Measurements from ENCODE around the gene CYBA.
A peak's percentile ranks its signal among the peaks of the same experiment; 100 is the strongest.

The CYBA gene

GRCh38 chr16:88642881-88643643 lies 7.8 kb downstream of the CYBA start:
- DNase-seq: no peak

DNA sequence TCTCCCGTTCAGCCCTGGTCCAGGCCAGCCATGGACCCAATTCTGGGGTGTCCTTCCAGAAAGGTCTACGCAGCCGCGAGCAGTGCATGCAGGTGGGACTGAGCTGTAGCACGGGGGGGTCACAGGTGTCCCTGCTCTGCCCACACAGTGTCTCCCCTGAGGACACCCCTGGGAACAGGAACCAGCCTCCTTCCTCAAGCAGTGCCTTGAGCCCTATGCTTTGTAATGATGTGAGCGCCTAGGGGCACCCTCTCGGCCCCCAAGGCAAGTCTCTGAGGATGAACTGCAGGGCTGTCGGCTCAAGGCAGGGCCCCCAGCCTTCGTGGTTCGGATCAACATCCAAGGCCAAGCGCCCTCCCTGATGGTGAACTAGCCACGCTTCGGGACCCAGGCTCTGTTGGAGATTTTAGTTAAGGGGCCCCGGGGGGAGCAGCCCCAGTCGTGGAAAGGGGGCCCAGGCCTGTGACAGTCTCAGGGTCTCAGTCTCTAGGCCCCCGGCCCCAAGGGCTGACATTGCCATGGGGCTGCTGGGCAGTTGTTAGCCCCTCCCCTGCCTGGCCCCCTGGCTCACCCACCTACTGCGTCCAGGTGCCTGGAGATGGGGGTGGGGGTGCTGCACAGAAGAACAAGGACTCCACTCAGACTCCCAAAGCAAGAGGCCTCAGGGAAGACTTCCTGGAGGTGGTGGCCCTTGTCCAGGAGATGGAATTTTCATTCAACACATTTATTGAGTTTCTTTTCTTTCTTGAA lies 10.2 kb downstream of the CYBA start:
- DNase-seq: no peak

GRCh38 chr16:88640039-88640495 lies 10.8 kb downstream of the CYBA start:
- DNase-seq: no peak

DNA sequence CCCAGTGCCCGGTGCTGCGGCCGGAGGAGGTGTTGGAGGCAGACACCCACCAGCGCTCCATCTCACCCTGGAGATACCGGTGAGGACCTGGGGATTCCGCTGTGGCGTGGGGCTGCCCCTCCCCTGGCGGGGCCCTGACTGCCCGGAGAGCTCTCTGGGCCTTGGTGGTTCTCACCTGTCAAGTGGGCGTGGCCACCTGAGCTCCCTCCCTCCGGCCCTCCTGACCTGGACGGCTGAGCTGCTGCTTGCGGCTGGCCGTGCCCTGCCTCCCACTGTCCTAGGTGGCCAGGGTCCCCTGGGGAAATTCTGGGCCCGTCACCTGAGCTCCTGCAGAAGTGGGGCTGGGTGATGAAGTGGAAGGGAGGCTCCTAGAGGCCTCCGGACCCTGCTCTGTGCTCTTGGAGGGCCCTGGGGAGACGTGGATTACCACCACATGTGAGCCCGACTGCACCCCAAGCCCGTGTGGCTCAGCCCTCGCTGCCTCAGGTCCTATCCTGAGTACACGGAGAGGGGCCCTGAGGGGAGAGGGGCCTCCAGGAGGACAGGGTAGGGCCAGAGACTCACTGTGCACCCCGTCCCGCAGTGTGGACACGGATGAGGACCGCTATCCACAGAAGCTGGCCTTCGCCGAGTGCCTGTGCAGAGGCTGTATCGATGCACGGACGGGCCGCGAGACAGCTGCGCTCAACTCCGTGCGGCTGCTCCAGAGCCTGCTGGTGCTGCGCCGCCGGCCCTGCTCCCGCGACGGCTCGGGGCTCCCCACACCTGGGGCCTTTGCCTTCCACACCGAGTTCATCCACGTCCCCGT lies 11.4 kb downstream of the CYBA start:
- DNase-seq: no peak

- DNase-seq: peak; percentile 58
Observed at GRCh38 chr16:88638323-88639230, 12.3 kb downstream of the CYBA start, which contains the start of gene IL17C. Gene IL17C (plus strand): TSS chr16:88638572. CDS start chr16:88638642, 70 bp downstream.

DNA sequence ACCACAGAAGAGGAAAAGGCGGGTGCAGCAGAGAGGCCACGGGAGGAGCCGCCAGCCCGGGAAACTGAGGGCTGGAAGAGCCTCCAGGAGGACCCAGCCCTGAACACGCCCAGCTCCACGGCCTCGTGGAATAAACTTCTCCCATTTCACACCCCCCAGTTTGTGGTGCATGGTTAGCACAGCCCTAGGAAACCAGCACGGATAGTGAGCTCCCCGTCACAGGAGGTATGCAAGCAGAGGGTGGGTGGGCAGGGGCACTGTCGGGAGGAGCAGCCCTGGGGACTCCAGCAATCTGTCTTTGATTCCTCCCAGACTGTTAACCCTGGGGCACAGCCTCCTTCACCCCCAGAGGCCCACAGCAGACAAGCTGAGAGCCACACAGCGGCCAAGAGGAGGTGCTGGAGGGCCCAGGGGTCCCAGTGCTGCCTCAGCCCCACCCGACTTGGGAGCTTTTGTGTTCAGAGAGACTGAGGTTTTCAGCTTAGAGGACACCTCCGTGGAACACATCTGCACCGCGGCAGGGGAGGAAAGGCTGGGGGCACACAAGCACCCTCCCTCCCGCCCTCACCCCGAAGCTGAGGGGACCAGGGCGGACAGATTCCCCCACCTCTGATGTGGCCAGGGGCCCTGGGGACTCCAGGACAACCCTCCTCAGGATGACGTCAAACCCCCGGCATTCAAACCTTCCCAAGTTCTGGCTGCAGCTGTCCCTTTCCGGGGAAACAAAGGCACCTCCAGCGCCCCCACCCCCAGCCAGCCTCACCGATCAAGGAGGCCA lies 14.2 kb downstream of the CYBA start:
- no peak for DNase-seq

- no peak for DNase-seq
Observed at GRCh38 chr16:88635671-88636319, 15.1 kb downstream of the CYBA start.

DNA sequence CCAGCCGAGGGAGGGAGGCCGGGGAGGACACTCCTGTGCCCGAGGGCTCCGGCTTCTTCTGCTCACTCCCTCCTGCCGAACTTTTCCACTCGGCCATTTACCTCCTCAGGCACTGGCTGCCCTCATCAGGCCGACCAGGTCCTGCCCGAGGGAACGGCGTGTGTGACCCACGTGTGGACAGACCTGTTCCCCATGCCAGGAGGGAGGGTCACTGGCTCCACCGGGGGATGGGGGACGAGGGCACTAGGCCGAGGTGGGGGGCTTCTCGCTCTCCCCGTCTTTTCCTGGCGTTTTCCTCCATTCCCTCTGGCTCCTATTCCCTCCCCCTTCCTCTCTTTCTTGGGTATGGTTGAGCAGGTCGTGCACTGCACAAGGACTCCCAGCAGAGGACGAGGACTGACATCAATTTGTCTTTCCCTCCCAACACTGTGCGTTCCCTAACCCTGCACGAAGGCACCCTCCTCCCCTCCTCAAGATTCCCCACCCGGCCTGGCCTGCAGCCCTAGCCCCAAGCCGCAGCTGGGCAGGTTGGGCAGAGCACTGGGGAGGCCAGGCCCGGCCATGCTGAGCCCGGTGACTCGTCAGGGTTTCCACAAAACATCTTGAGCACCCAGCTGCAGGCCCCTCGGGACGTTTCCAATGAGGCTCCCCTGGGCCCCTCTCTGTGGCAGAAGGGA lies 15.7 kb downstream of the CYBA start:
- no peak for DNase-seq

GRCh38 chr16:88634141-88634993 lies 16.5 kb downstream of the CYBA start:
- DNase-seq: no peak

GRCh38 chr16:88633684-88634140 lies 17.1 kb downstream of the CYBA start:
- DNase-seq: no peak

GRCh38 chr16:88632587-88632930 lies 18.3 kb downstream of the CYBA start:
- DNase-seq: no peak

- no peak for DNase-seq
Observed at GRCh38 chr16:88631920-88632586, 18.8 kb downstream of the CYBA start.

- no peak for DNase-seq
Observed at GRCh38 chr16:88631384-88631783, 19.5 kb downstream of the CYBA start.

DNA sequence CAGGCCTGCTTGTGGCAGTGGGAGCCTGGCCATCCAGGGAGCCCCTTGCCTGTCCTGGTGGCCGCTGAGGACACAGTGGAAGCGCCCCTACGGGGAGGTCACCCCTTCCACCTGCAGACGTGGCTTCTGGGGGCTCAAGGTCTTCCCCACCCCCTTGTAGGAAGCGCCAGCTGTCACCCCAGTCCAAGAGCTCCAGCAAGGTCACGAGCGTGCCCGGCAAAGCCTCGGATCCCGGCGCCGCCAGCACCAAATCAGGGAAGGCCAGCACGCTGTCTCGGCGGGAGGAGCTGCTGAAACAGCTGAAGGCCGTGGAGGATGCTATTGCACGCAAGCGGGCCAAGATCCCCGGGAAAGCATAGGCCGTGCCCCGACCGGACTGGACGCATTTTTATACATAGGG lies 19.9 kb downstream of the CYBA start:
- DNase-seq: no peak

GRCh38 chr16:88630433-88630832 lies 20.4 kb downstream of the CYBA start:
- no peak for DNase-seq

DNA sequence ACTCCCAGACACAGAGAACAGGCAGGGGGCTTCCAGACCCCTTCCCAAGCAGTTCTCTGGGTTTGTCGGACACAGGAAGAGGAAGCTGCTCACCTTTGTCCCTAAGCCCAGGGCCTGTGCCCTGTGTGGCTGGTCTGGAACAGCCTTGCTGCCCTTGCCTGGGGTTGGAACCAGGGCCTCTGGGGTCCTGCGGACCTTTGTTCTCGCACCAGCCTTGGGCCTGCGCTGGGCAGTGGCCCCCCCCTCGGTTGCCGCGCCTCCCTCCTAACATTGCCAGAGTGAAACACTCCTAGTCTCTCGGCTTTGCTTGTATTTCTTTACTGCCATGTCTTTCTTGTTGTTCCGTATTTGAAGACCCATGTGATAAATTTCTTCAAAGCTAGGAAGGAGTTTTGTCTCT lies 21.0 kb downstream of the CYBA start:
- no peak for DNase-seq

- DNase-seq: no peak
Observed at GRCh38 chr16:88628512-88628974, 22.3 kb downstream of the CYBA start.

Measured in NCI-H2171 (cell line).